HepG2 (cell line): ENCODE results near the gene USP32. TPM values are rescaled to one million over a fixed set of nuclear protein-coding genes. Genes with fewer than 3 reads are reported as not detected.

ENCODE experiments used
- CEBPG ChIP-seq: IDR thresholded peaks from 2 replicates; pipeline ENCODE4 v1.6.1; 2016
- CHD4 ChIP-seq: fragments of 200-600 bp; sonication (generic); IDR thresholded peaks from 2 replicates; pipeline ENCODE4 v1.7.0; 2017; ENCODE audit warnings: mild to moderate bottlenecking, low read length, borderline replicate concordance
- DNMT1 ChIP-seq: sonication (generic); formaldehyde crosslinking; IDR thresholded peaks from 2 replicates; pipeline ENCODE4 v1.5.1; 2020; ENCODE audit warnings: mild to moderate bottlenecking, missing genetic modification reagents
- HMG20A ChIP-seq: IDR thresholded peaks from 2 replicates; pipeline ENCODE4 v1.6.1; 2016; ENCODE audit warnings: borderline replicate concordance
- IKZF4 ChIP-seq: sonication (generic); formaldehyde crosslinking; IDR thresholded peaks from 2 replicates; pipeline ENCODE4 v1.5.1; 2020; ENCODE audit warnings: borderline replicate concordance, mild to moderate bottlenecking, low read depth, missing genetic modification reagents; ENCODE audit errors: not compliant biosample characterization
- MED1 ChIP-seq: sonication (generic); formaldehyde crosslinking; IDR thresholded peaks from 2 replicates; pipeline ENCODE4 v1.4.0; 2020; ENCODE audit warnings: missing genetic modification reagents
- NCOA1 ChIP-seq: sonication (generic); formaldehyde crosslinking; IDR thresholded peaks from 2 replicates; pipeline ENCODE4 v1.9.0; 2021; ENCODE audit warnings: missing genetic modification reagents
- SMAD3 ChIP-seq: sonication (generic); formaldehyde crosslinking; IDR thresholded peaks from 2 replicates; pipeline ENCODE4 v1.4.0; 2020; ENCODE audit warnings: missing genetic modification reagents
- SRSF9 ChIP-seq: fragments of 200-400 bp; formaldehyde crosslinking; IDR thresholded peaks from 2 replicates; pipeline ENCODE4 v1.6.1; 2018; ENCODE audit warnings: borderline replicate concordance, mild to moderate bottlenecking, low read depth, low read length; ENCODE audit not compliant: insufficient read depth, poor library complexity, severe bottlenecking
- TGIF2 ChIP-seq: IDR thresholded peaks from 2 replicates; pipeline ENCODE4 v1.6.1; 2016; ENCODE audit warnings: control low read depth, missing compliant biosample characterization
- XBP1 ChIP-seq: sonication (generic); formaldehyde crosslinking; IDR thresholded peaks from 2 replicates; pipeline ENCODE4 v1.5.0; 2020; ENCODE audit warnings: missing genetic modification reagents
- YY1 ChIP-seq: IDR thresholded peaks from 2 replicates; pipeline ENCODE4 v1.6.1; 2011; ENCODE audit warnings: low read length, low read depth, moderate library complexity, mild to moderate bottlenecking; ENCODE audit not compliant: insufficient read depth, insufficient replicate concordance
- ZBTB42 ChIP-seq: sonication (generic); formaldehyde crosslinking; IDR thresholded peaks from 2 replicates; pipeline ENCODE4 v1.5.0; 2020; ENCODE audit warnings: mild to moderate bottlenecking, missing genetic modification reagents
- ZBTB8A ChIP-seq: sonication (generic); formaldehyde crosslinking; IDR thresholded peaks from 2 replicates; pipeline ENCODE4 v1.4.0; 2020; ENCODE audit warnings: mild to moderate bottlenecking, low read depth, missing genetic modification reagents, borderline replicate concordance
- ZFP82 ChIP-seq: sonication (generic); formaldehyde crosslinking; IDR thresholded peaks from 2 replicates; pipeline ENCODE4 v1.5.1; 2020; ENCODE audit warnings: mild to moderate bottlenecking, missing genetic modification reagents, borderline replicate concordance
- ZNF121 ChIP-seq: sonication (generic); formaldehyde crosslinking; IDR thresholded peaks from 2 replicates; pipeline ENCODE4 v1.5.0; 2020; ENCODE audit warnings: mild to moderate bottlenecking, missing genetic modification reagents
- ZNF331 ChIP-seq: sonication (generic); formaldehyde crosslinking; IDR thresholded peaks from 2 replicates; pipeline ENCODE4 v1.4.0; 2020; ENCODE audit warnings: missing genetic modification reagents
- ZNF616 ChIP-seq: sonication (generic); formaldehyde crosslinking; IDR thresholded peaks from 2 replicates; pipeline ENCODE4 v1.5.0; 2020; ENCODE audit warnings: low read depth, mild to moderate bottlenecking, missing genetic modification reagents
- polyA plus RNA-seq, 8 experiments: library from polyadenylated mRNA; depleted of rRNA in 3 of 8; stranded (reverse) in 7 of 8; unstranded in 1 of 8; fragments of >200 nt; fragmentation: Illumina TruSeq in 4 of 8; extraction: Trizol in 4 of 8; gene quantifications; 2 replicates each; pipeline versions ENCODE4 v1.2.1 to v1.2.3, GENCODE V29; 2011 to 2016; ENCODE audit warnings: low read depth in 4 of 8, missing spikeins in 1 of 8, mixed read lengths in 1 of 8; ENCODE audit not compliant: insufficient read depth in 1 of 8
- total RNA-seq, 5 experiments: library from RNA; depleted of rRNA; stranded (reverse); fragments of >200 nt; fragmentation: Illumina TruSeq; extraction: Trizol; gene quantifications; 2 replicates each; pipeline ENCODE4 v1.2.3, GENCODE V29; 2016; ENCODE audit warnings: low read depth in 1 of 5
- TF ChIP-seq, protein P1 (sequence below): IDR thresholded peaks from 2 replicates; pipeline ENCODE4 v1.6.1; 2016; ENCODE audit warnings: low read depth, borderline replicate concordance
- TF ChIP-seq, protein P2 (sequence below): sonication (generic); formaldehyde crosslinking; IDR thresholded peaks from 2 replicates; pipeline ENCODE4 v1.4.0; 2020; ENCODE audit warnings: mild to moderate bottlenecking, low read depth, missing genetic modification reagents
- TF ChIP-seq, protein P3 (sequence below): sonication (generic); formaldehyde crosslinking; IDR thresholded peaks from 2 replicates; pipeline ENCODE4 v1.4.0; 2020; ENCODE audit warnings: missing genetic modification reagents, mild to moderate bottlenecking, borderline replicate concordance
- TF ChIP-seq, protein P4 (sequence below): sonication (generic); formaldehyde crosslinking; IDR thresholded peaks from 2 replicates; pipeline ENCODE4 v1.5.1; 2020; ENCODE audit warnings: mild to moderate bottlenecking, missing genetic modification reagents

Gene USP32
- total and polyA plus RNA-seq, 2 of the 13 experiments (the other 11 are each of a cell fraction or from before 2014, with no cell fraction given), result 24.9 to 39.9 TPM

DNA sequence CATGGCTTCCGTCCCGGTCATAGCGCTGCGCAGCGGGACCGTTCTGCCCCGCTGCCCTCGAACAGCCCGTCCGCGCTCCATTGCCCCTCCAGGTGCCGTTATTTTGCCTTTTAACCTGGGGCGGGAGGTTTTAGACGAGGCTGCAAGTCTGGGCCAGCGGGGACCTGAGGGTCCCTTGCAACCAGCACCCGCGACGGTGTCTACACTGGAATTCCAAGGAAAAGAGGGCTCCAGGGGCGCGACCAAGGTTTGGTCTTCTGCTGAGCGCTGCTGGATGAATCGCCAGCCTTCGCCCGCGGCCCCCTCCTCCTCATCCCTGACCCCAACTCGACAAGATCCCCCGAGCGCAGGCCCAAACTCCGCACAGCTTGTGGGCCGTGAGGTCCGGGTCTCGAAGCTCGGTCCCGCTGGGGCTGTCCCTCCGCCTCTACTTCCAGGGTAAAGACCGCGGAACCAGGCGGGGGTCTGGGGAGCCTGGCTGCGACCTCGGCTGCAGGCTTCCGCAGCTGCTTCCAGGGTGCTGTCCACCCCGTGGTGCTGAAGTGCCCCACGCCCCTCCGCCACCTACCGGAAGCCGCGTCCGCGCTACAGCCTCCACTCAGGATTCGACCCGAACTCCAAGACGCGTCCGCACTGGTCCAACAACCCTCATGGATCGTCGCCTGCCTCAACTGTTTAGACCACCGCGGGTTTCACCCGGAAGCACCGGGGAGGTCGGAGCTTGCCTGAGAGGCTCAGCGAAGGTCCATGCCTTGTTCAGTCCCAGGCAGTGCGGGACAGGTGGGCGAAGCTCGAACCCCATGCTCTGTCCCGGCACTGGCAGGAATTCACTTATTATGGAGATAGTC, 252.3 kb downstream of the USP32 start (continued):
- TF ChIP-seq, protein P1, sequence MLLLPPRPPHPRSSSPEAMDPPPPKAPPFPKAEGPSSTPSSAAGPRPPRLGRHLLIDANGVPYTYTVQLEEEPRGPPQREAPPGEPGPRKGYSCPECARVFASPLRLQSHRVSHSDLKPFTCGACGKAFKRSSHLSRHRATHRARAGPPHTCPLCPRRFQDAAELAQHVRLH, result peak; percentile 100
- TF ChIP-seq XBP1 (peak; percentile 85; the same call in 1 of the 2 replicates), IKZF4 (CRISPR knock-in tag) (peak; percentile 98), DNMT1 (CRISPR knock-in tag) (peak; percentile 100), NCOA1 (CRISPR knock-in tag) (no peak; the same call in 1 of the 2 replicates), TGIF2 (CRISPR knock-in tag) (peak; percentile 97), ZNF331 (CRISPR knock-in tag) (peak; percentile 98), CEBPG (CRISPR knock-in tag) (0 out of 2 replicates have a peak, but pooled peaks have one; percentile 31), ZFP82 (CRISPR knock-in tag) (no peak; the same call in 1 of the 2 replicates), ZNF121 (CRISPR knock-in tag) (peak; percentile 87), ZNF616 (CRISPR knock-in tag) (peak; percentile 92; the same call in 1 of the 2 replicates), YY1 (peak; percentile 71), MED1 (CRISPR knock-in tag) (peak; percentile 75), HMG20A (no peak), SMAD3 (peak; percentile 99), CHD4 (no peak), ZBTB8A (CRISPR knock-in tag) (no peak), ZBTB42 (CRISPR knock-in tag) (peak; percentile 88; the same call in 1 of the 2 replicates), SRSF9 (no peak)
- TF ChIP-seq, protein P2, sequence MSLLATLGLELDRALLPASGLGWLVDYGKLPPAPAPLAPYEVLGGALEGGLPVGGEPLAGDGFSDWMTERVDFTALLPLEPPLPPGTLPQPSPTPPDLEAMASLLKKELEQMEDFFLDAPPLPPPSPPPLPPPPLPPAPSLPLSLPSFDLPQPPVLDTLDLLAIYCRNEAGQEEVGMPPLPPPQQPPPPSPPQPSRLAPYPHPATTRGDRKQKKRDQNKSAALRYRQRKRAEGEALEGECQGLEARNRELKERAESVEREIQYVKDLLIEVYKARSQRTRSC (CRISPR knock-in tag), result peak; percentile 92; the same call in 1 of the 2 replicates
- TF ChIP-seq, protein P3, sequence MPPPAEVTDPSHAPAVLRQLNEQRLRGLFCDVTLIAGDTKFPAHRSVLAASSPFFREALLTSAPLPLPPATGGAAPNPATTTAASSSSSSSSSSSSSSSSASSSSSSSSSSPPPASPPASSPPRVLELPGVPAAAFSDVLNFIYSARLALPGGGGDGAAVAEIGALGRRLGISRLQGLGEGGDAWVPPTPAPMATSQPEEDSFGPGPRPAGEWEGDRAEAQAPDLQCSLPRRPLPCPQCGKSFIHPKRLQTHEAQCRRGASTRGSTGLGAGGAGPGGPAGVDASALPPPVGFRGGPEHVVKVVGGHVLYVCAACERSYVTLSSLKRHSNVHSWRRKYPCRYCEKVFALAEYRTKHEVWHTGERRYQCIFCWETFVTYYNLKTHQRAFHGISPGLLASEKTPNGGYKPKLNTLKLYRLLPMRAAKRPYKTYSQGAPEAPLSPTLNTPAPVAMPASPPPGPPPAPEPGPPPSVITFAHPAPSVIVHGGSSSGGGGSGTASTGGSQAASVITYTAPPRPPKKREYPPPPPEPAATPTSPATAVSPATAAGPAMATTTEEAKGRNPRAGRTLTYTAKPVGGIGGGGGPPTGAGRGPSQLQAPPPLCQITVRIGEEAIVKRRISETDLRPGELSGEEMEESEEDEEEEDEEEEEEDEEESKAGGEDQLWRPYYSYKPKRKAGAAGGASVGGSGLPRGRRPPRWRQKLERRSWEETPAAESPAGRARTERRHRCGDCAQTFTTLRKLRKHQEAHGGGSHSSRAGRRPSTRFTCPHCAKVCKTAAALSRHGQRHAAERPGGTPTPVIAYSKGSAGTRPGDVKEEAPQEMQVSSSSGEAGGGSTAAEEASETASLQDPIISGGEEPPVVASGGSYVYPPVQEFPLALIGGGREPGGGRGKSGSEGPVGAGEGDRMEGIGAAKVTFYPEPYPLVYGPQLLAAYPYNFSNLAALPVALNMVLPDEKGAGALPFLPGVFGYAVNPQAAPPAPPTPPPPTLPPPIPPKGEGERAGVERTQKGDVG (CRISPR knock-in tag), result peak; percentile 91; the same call in 1 of the 2 replicates
- TF ChIP-seq, protein P4, sequence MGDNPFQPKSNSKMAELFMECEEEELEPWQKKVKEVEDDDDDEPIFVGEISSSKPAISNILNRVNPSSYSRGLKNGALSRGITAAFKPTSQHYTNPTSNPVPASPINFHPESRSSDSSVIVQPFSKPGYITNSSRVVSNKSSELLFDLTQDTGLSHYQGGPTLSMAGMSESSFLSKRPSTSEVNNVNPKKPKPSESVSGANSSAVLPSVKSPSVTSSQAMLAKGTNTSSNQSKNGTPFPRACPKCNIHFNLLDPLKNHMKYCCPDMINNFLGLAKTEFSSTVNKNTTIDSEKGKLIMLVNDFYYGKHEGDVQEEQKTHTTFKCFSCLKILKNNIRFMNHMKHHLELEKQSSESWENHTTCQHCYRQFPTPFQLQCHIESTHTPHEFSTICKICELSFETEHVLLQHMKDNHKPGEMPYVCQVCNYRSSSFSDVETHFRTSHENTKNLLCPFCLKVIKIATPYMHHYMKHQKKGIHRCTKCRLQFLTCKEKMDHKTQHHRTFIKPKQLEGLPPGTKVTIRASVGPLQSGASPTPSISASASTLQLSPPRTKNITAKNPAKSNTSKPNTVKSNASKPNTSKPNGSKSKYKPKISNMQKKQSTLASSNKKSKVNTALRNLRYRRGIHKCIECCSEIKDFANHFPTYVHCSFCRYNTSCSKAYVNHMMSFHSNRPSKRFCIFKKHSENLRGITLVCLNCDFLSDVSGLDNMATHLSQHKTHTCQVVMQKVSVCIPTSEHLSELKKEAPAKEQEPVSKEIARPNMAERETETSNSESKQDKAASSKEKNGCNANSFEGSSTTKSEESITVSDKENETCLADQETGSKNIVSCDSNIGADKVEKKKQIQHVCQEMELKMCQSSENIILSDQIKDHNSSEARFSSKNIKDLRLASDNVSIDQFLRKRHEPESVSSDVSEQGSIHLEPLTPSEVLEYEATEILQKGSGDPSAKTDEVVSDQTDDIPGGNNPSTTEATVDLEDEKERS (CRISPR knock-in tag), result peak; percentile 93
